Ascending aorta (tissue), 2 donors: ENCODE data around the gene SLC18A2. TPM values are rescaled to one million over a fixed set of nuclear protein-coding genes. Genes with fewer than 3 reads are reported as not detected.

Experiments used
- DNase-seq, 2 donors: peaks; one replicate each; pipeline ENCODE4 v3.0.0-alpha.2; 2019; ENCODE audit warnings: low spot score in 2 of 2
- H3K27ac ChIP-seq, 2 donors: fragments of 200-600 bp; sonication (generic); one replicate each; pipeline ENCODE4 v1.5.1; 2016 to 2017; ENCODE audit warnings: mild to moderate bottlenecking in 1 of 2
- H3K27me3 ChIP-seq: fragments of 200-600 bp; sonication (generic); one replicate; pipeline ENCODE4 v1.5.1; 2017
- H3K36me3 ChIP-seq, 2 donors: fragments of 200-600 bp; sonication (generic); one replicate each; pipeline ENCODE4 v1.5.1; 2016
- H3K4me1 ChIP-seq, 2 donors: fragments of 200-600 bp; sonication (generic); one replicate each; pipeline ENCODE4 v1.5.1; 2016 to 2017; ENCODE audit warnings: mild to moderate bottlenecking in 1 of 2
- H3K4me3 ChIP-seq, 2 donors: fragments of 200-600 bp; sonication (generic); one replicate each; pipeline ENCODE4 v1.5.1; 2016 to 2017; ENCODE audit warnings: mild to moderate bottlenecking in 1 of 2
- H3K9me3 ChIP-seq, 2 donors: fragments of 200-600 bp; sonication (generic); one replicate each; pipeline ENCODE4 v1.5.1; 2016
- CTCF ChIP-seq, 3 experiments: fragments of 200-600 bp in 2 of 3; fragments of 450-650 bp in 1 of 3; sonication (generic) in 2 of 3; IDR thresholded peaks; one replicate each; pipeline ENCODE4 v1.5.1; 2016 to 2019; ENCODE audit warnings: antibody characterized with exemption in 3 of 3, mild to moderate bottlenecking in 1 of 3, moderate library complexity in 1 of 3
- intact Hi-C: fragments of 100-400 bp; cut with DNase I; formaldehyde crosslinking; loops from one replicate; pipeline ENCODE4 v1.15.1; 2023
- total RNA-seq: library from RNA; depleted of rRNA; stranded (reverse); fragments of >200 nt; gene quantifications from one replicate; pipeline ENCODE4 v1.1.0, GENCODE V29; 2016

Gene SLC18A2
- total RNA-seq, 1 donor from 2014 or later, result not detected

GRCh38 chr10:117248750-117249465, 8.0 kb downstream of the SLC18A2 start:
- no peaks in the 10 kb centered on the region for H3K4me1 ChIP-seq
- no peaks in the 10 kb centered on the region for H3K36me3 ChIP-seq
- no peaks in the 10 kb centered on the region for H3K27me3 ChIP-seq
- no peak for TF ChIP-seq CTCF (IDR thresholded peaks at IDR 0.05)
- H3K4me3 ChIP-seq, result no peak overlapping the region
- no peaks in the 10 kb centered on the region for H3K9me3 ChIP-seq
- intact Hi-C loops, result no loop called here
- no peak overlapping the region for H3K27ac ChIP-seq
- no peak for DNase-seq

GRCh38 chr10:117249493-117250093, 8.7 kb downstream of the SLC18A2 start:
- Histone ChIP-seq H3K27ac (no peak overlapping the region), H3K4me1 (no peaks in the 10 kb centered on the region), H3K4me3 (no peak overlapping the region), H3K36me3 (no peaks in the 10 kb centered on the region), H3K27me3 (no peaks in the 10 kb centered on the region), H3K9me3 (no peaks in the 10 kb centered on the region)
- DNase-seq, result no peak
- intact Hi-C loops, result no loop called here
- TF ChIP-seq CTCF (IDR thresholded peaks at IDR 0.05), result no peak

GRCh38 chr10:117250411-117250810, 9.5 kb downstream of the SLC18A2 start:
- Histone ChIP-seq H3K4me1 (no peaks in the 10 kb centered on the region), H3K27me3 (no peaks in the 10 kb centered on the region), H3K27ac (no peak overlapping the region), H3K9me3 (no peaks in the 10 kb centered on the region), H3K36me3 (no peaks in the 10 kb centered on the region), H3K4me3 (no peak overlapping the region)
- no peak for TF ChIP-seq CTCF (IDR thresholded peaks at IDR 0.05)
- no peak for DNase-seq
- intact Hi-C loops, result no loop called here

- Histone ChIP-seq H3K27ac (no peak overlapping the region), H3K4me3 (no peak overlapping the region), H3K36me3 (no peaks in the 10 kb centered on the region), H3K4me1 (no peaks in the 10 kb centered on the region), H3K9me3 (no peaks in the 10 kb centered on the region), H3K27me3 (no peaks in the 10 kb centered on the region)
- DNase-seq, result no peak
- no peak for TF ChIP-seq CTCF (IDR thresholded peaks at IDR 0.05)
- intact Hi-C loops, result no loop called here
Measured at GRCh38 chr10:117253908-117254307, 13.0 kb downstream of the SLC18A2 start.

- Histone ChIP-seq H3K9me3 (no peaks in the 10 kb centered on the region), H3K4me3 (no peak overlapping the region), H3K27ac (no peak overlapping the region), H3K4me1 (no peaks in the 10 kb centered on the region), H3K27me3 (no peaks in the 10 kb centered on the region), H3K36me3 (no peaks in the 10 kb centered on the region)
- intact Hi-C loops, result no loop called here
- no peak for DNase-seq
- no peak for TF ChIP-seq CTCF (IDR thresholded peaks at IDR 0.05)
Measured at GRCh38 chr10:117254338-117254737, 13.4 kb downstream of the SLC18A2 start.
